Liver (tissue), 9 donors: ENCODE data around the gene OGFR. TPM values are rescaled to one million over a fixed set of nuclear protein-coding genes. Genes with fewer than 3 reads are reported as not detected.

ENCODE experiments used
- DNase-seq: peaks from one replicate; pipeline ENCODE4 v3.0.0-alpha.2; 2017; ENCODE audit warnings: low spot score
- H3K27ac ChIP-seq, 2 donors: one replicate each; pipeline ENCODE4 v1.7.0; 2013; ENCODE audit warnings: inconsistent platforms in 2 of 2, low read length in 2 of 2, control low read depth in 1 of 2, low read depth in 1 of 2, mild to moderate bottlenecking in 1 of 2
- H3K27me3 ChIP-seq, 4 donors: one replicate each; pipeline versions ENCODE4 v1.6.1 to v1.7.0; 2013; ENCODE audit warnings: low read length in 3 of 4, inconsistent platforms in 1 of 4, mild to moderate bottlenecking in 1 of 4, moderate library complexity in 1 of 4; ENCODE audit not compliant: control insufficient read depth in 4 of 4, insufficient read depth in 4 of 4
- H3K36me3 ChIP-seq, 4 donors: one replicate each; pipeline versions ENCODE4 v1.6.1 to v1.7.0; 2013; ENCODE audit warnings: low read length in 3 of 4, mild to moderate bottlenecking in 3 of 4, low read depth in 1 of 4, moderate library complexity in 1 of 4; ENCODE audit not compliant: control insufficient read depth in 4 of 4, insufficient read depth in 3 of 4
- H3K4me1 ChIP-seq, 4 donors: one replicate each; pipeline versions ENCODE4 v1.6.1 to v1.7.0; 2013; ENCODE audit warnings: low read length in 3 of 4, mild to moderate bottlenecking in 3 of 4, moderate library complexity in 1 of 4; ENCODE audit not compliant: control insufficient read depth in 4 of 4, insufficient read depth in 4 of 4
- H3K4me3 ChIP-seq, 3 donors: one replicate each; pipeline versions ENCODE4 v1.6.1 to v1.7.0; 2013; ENCODE audit warnings: low read length in 3 of 3, control low read depth in 1 of 3, low read depth in 1 of 3, mild to moderate bottlenecking in 1 of 3
- H3K9ac ChIP-seq, 2 donors: one replicate each; pipeline ENCODE4 v1.7.0; 2013; ENCODE audit warnings: low read length in 2 of 2, mild to moderate bottlenecking in 2 of 2, moderate library complexity in 2 of 2, control low read depth in 1 of 2, low read depth in 1 of 2
- H3K9me3 ChIP-seq, 4 donors: one replicate each; pipeline versions ENCODE4 v1.6.1 to v1.7.0; 2013; ENCODE audit warnings: low read length in 3 of 4; ENCODE audit not compliant: control insufficient read depth in 4 of 4
- EGR1 ChIP-seq, 2 donors: IDR thresholded peaks; 2 replicates each; pipeline ENCODE4 v1.6.1; 2016 to 2018; ENCODE audit warnings: antibody characterized with exemption in 2 of 2, low read depth in 2 of 2
- FOXA1 ChIP-seq: IDR thresholded peaks from 2 replicates; pipeline ENCODE4 v1.6.1; 2016; ENCODE audit warnings: antibody characterized with exemption
- FOXA2 ChIP-seq: IDR thresholded peaks from 2 replicates; pipeline ENCODE4 v1.6.1; 2016; ENCODE audit warnings: antibody characterized with exemption
- GABPA ChIP-seq, 2 donors: IDR thresholded peaks in 1 of 2; conservative IDR thresholded peaks in 1 of 2; 2 replicates each; pipeline ENCODE4 v1.6.1; 2016; ENCODE audit warnings: antibody characterized with exemption in 2 of 2, mild to moderate bottlenecking in 1 of 2, moderate library complexity in 1 of 2
- HNF4A ChIP-seq, 2 donors: conservative IDR thresholded peaks; 2 replicates each; pipeline ENCODE4 v1.6.1; 2016; ENCODE audit warnings: antibody characterized with exemption in 2 of 2, mild to moderate bottlenecking in 2 of 2
- HNF4G ChIP-seq: IDR thresholded peaks from 2 replicates; pipeline ENCODE4 v1.6.1; 2016; ENCODE audit warnings: antibody characterized with exemption
- JUND ChIP-seq, 2 donors: IDR thresholded peaks; 2 replicates each; pipeline ENCODE4 v1.6.1; 2016; ENCODE audit warnings: antibody characterized with exemption in 2 of 2
- NR2F2 ChIP-seq: IDR thresholded peaks from 2 replicates; pipeline ENCODE4 v1.6.1; 2016; ENCODE audit warnings: antibody characterized with exemption
- RAD21 ChIP-seq, 2 donors: IDR thresholded peaks; 2 replicates each; pipeline ENCODE4 v1.6.1; 2016; ENCODE audit warnings: antibody characterized with exemption in 2 of 2, mild to moderate bottlenecking in 2 of 2
- RXRA ChIP-seq, 2 donors: IDR thresholded peaks; 2 replicates each; pipeline ENCODE4 v1.6.1; 2017 to 2018; ENCODE audit warnings: antibody characterized with exemption in 2 of 2, mild to moderate bottlenecking in 1 of 2
- SP1 ChIP-seq: IDR thresholded peaks from 2 replicates; pipeline ENCODE4 v1.6.1; 2018; ENCODE audit warnings: antibody characterized with exemption, mild to moderate bottlenecking
- TAF1 ChIP-seq: conservative IDR thresholded peaks from 2 replicates; pipeline ENCODE4 v1.6.1; 2016; ENCODE audit warnings: antibody characterized with exemption, mild to moderate bottlenecking
- YY1 ChIP-seq: IDR thresholded peaks from 2 replicates; pipeline ENCODE4 v1.6.1; 2016; ENCODE audit warnings: antibody characterized with exemption, mild to moderate bottlenecking
- WGBS: extraction: QIAGEN DNeasy Blood & Tissue Kit; methylation state at CpG from one replicate; pipeline ENCODE4 v1.1.7; 2013; 5-methylcytosine and 5-hydroxymethylcytosine counted together
- polyA plus RNA-seq, 2 donors: library from polyadenylated mRNA; stranded (reverse) in 1 of 2; unstranded in 1 of 2; fragments of 200-250 nt in 1 of 2; fragments of >200 nt in 1 of 2; fragmentation: Nextera tagmentation in 1 of 2; extraction: Ambion mirVana in 1 of 2; gene quantifications; one replicate each; pipeline versions ENCODE4 v1.2.1 to v1.2.3, GENCODE V29; 2013 to 2015
- total RNA-seq, 2 donors: library from RNA; depleted of rRNA; stranded (reverse); fragments of >200 nt; gene quantifications; one replicate each; pipeline ENCODE4 v1.2.3, GENCODE V29; 2014
- TF ChIP-seq, protein P1 (sequence below): IDR thresholded peaks from 2 replicates; pipeline ENCODE4 v1.6.1; 2016; ENCODE audit warnings: antibody characterized with exemption
- TF ChIP-seq, protein P2 (sequence below): fragments of 150-350 bp; IDR thresholded peaks from 2 replicates; pipeline ENCODE4 v1.5.1; 2017; ENCODE audit warnings: improper control_type of control experiment, low read depth, low read length; ENCODE audit not compliant: missing input control
- TF ChIP-seq, protein P3 (sequence below): IDR thresholded peaks from 2 replicates; pipeline ENCODE4 v1.6.1; 2016; ENCODE audit warnings: antibody characterized with exemption
- TF ChIP-seq, protein P4 (sequence below): IDR thresholded peaks from 2 replicates; pipeline ENCODE4 v1.6.1; 2016; ENCODE audit warnings: antibody characterized with exemption, mild to moderate bottlenecking
- TF ChIP-seq, protein P5 (sequence below): IDR thresholded peaks from 2 replicates; pipeline ENCODE4 v1.6.1; 2016; ENCODE audit warnings: antibody characterized with exemption
- donor health status: healthy.
- donor health status: healthy.
- donor health status: healthy.
- donor health status: healthy.
- donor health status: healthy.

OGFR gene
- total and polyA plus RNA-seq, 4 donors = 5.9 to 59.4 (median 29.4) TPM

DNA sequence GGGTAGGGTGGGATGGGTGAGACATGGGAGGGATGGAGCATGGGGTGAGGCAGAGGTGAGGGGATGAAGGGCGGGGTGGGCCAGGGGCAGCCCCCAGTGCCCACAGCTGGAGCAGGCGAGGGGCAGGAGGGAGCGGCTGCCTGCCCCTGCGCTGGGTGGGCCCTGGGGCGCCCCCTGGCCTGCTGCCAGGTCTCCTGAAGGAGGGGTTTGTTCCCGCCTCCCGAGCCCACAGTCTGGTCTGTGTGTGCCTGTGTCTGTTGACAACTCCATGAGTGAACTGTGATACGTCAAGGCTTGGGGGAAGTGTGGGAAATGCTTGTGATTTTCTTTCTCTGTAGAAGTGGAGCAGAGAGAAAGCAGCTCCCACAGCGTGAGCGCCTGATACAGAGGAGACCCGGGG lies 19.2 kb upstream of the OGFR start:
- no peak overlapping the region for H3K4me3 ChIP-seq
- no peaks in the 10 kb centered on the region for H3K4me1 ChIP-seq
- no peak overlapping the region for H3K27ac ChIP-seq
- H3K36me3 ChIP-seq = no peaks in the 10 kb centered on the region
- H3K27me3 ChIP-seq = no peaks in the 10 kb centered on the region
- WGBS = 78% methylated on average over 11 of the region's 11 CpGs
- H3K9ac ChIP-seq = no peak overlapping the region
- no peak for TF ChIP-seq HNF4A (conservative IDR thresholded peaks at IDR 0.05)
- TF ChIP-seq EGR1 (IDR thresholded peaks at IDR 0.05; ENCODE audit: low read depth in 2 of 2) = no peak
- TF ChIP-seq, protein P1, sequence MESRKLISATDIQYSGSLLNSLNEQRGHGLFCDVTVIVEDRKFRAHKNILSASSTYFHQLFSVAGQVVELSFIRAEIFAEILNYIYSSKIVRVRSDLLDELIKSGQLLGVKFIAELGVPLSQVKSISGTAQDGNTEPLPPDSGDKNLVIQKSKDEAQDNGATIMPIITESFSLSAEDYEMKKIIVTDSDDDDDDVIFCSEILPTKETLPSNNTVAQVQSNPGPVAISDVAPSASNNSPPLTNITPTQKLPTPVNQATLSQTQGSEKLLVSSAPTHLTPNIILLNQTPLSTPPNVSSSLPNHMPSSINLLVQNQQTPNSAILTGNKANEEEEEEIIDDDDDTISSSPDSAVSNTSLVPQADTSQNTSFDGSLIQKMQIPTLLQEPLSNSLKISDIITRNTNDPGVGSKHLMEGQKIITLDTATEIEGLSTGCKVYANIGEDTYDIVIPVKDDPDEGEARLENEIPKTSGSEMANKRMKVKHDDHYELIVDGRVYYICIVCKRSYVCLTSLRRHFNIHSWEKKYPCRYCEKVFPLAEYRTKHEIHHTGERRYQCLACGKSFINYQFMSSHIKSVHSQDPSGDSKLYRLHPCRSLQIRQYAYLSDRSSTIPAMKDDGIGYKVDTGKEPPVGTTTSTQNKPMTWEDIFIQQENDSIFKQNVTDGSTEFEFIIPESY = no peak
- no peak for TF ChIP-seq YY1
- no peak for DNase-seq
- H3K9me3 ChIP-seq = no peaks in the 10 kb centered on the region

DNA sequence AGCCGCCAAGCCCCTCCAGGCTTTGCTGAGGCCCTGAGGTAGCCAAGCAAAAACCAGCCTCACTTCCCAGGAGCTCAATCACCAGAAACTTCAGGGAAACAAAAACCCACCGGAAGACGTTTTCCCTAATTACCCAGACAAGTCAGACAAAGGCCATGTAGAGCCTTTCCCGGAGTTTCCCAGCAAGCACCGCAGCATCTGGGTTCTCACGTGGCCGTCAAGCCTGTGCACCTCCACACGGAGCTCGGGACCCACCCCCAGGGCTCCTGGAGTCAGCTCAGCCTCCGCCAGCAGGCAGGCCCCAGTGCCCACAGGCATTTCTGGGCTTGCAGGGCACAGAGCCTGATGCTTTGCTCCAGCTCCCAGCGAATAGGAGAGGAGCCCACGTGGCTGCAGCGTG lies 18.5 kb upstream of the OGFR start:
- no peak for DNase-seq
- no peak overlapping the region for H3K4me3 ChIP-seq
- peaks cover 0 to 1% (median under 1%) of the 10 kb centered on the region in 4 donors for H3K4me1 ChIP-seq
- H3K27ac ChIP-seq = no peak overlapping the region
- no peaks in the 10 kb centered on the region for H3K27me3 ChIP-seq
- 72% methylated on average over 13 of the region's 13 CpGs for WGBS
- H3K9ac ChIP-seq = no peak overlapping the region
- no peaks in the 10 kb centered on the region for H3K9me3 ChIP-seq
- no peaks in the 10 kb centered on the region for H3K36me3 ChIP-seq
- TF ChIP-seq HNF4G (no peak), TAF1 (no peak), HNF4A (conservative IDR thresholded peaks at IDR 0.05) (no peak), JUND (IDR thresholded peaks at IDR 0.05) (no peak), EGR1 (IDR thresholded peaks at IDR 0.05; ENCODE audit: low read depth in 2 of 2) (no peak), FOXA1 (no peak), FOXA2 (no peak), GABPA (IDR thresholded peaks at IDR 0.05 in 1 of 2, conservative IDR thresholded peaks at IDR 0.05 in 1 of 2) (no peak), RXRA (IDR thresholded peaks at IDR 0.05) (no peak), NR2F2 (no peak), YY1 (no peak), SP1 (no peak), RAD21 (IDR thresholded peaks at IDR 0.05) (no peak)
- TF ChIP-seq, protein P2, sequence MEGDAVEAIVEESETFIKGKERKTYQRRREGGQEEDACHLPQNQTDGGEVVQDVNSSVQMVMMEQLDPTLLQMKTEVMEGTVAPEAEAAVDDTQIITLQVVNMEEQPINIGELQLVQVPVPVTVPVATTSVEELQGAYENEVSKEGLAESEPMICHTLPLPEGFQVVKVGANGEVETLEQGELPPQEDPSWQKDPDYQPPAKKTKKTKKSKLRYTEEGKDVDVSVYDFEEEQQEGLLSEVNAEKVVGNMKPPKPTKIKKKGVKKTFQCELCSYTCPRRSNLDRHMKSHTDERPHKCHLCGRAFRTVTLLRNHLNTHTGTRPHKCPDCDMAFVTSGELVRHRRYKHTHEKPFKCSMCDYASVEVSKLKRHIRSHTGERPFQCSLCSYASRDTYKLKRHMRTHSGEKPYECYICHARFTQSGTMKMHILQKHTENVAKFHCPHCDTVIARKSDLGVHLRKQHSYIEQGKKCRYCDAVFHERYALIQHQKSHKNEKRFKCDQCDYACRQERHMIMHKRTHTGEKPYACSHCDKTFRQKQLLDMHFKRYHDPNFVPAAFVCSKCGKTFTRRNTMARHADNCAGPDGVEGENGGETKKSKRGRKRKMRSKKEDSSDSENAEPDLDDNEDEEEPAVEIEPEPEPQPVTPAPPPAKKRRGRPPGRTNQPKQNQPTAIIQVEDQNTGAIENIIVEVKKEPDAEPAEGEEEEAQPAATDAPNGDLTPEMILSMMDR = no peak
- TF ChIP-seq, protein P3, sequence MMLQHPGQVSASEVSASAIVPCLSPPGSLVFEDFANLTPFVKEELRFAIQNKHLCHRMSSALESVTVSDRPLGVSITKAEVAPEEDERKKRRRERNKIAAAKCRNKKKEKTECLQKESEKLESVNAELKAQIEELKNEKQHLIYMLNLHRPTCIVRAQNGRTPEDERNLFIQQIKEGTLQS = no peak
- TF ChIP-seq, protein P4, sequence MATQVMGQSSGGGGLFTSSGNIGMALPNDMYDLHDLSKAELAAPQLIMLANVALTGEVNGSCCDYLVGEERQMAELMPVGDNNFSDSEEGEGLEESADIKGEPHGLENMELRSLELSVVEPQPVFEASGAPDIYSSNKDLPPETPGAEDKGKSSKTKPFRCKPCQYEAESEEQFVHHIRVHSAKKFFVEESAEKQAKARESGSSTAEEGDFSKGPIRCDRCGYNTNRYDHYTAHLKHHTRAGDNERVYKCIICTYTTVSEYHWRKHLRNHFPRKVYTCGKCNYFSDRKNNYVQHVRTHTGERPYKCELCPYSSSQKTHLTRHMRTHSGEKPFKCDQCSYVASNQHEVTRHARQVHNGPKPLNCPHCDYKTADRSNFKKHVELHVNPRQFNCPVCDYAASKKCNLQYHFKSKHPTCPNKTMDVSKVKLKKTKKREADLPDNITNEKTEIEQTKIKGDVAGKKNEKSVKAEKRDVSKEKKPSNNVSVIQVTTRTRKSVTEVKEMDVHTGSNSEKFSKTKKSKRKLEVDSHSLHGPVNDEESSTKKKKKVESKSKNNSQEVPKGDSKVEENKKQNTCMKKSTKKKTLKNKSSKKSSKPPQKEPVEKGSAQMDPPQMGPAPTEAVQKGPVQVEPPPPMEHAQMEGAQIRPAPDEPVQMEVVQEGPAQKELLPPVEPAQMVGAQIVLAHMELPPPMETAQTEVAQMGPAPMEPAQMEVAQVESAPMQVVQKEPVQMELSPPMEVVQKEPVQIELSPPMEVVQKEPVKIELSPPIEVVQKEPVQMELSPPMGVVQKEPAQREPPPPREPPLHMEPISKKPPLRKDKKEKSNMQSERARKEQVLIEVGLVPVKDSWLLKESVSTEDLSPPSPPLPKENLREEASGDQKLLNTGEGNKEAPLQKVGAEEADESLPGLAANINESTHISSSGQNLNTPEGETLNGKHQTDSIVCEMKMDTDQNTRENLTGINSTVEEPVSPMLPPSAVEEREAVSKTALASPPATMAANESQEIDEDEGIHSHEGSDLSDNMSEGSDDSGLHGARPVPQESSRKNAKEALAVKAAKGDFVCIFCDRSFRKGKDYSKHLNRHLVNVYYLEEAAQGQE = no peak
- TF ChIP-seq, protein P5, sequence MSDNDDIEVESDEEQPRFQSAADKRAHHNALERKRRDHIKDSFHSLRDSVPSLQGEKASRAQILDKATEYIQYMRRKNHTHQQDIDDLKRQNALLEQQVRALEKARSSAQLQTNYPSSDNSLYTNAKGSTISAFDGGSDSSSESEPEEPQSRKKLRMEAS = no peak
- TF ChIP-seq, protein P1 = no peak
